HEK293 (cell line): ENCODE data around the gene UBASH3B.

Experiments
- CTCF ChIA-PET: fragments of 350-600 bp; formaldehyde crosslinking; extraction: SDS; loops from one replicate; lab custom pipeline; 2021; ENCODE audit warnings: antibody characterized with exemption; lab: Yijun Ruan, JAX
- POLR2A ChIA-PET: fragments of 300-600 bp; formaldehyde crosslinking; extraction: SDS; loops from one replicate; lab custom pipeline; 2020; ENCODE audit warnings: antibody characterized with exemption, inconsistent platforms; lab: Yijun Ruan, JAX
- H3K27ac ChIP-seq: fragments of 200-500 bp; sonication (Bioruptor generic); 2 replicates; pipeline ENCODE4 v1.5.1; 2014; ENCODE audit warnings: low read depth, low read length, control low read depth, inconsistent platforms; ENCODE audit errors: extremely low read depth
- H3K36me3 ChIP-seq, 2 experiments: fragments of 200-500 bp in 1 of 2; sonication (Bioruptor generic) in 1 of 2; 1 replicate in 1 of 2; 2 replicates in 1 of 2; pipeline ENCODE4 v1.5.1; 2014 to 2017; ENCODE audit warnings: inconsistent platforms in 2 of 2, low read length in 2 of 2; ENCODE audit not compliant: control insufficient read depth in 2 of 2, insufficient read depth in 1 of 2
- H3K4me1 ChIP-seq: fragments of 200-500 bp; sonication (Bioruptor generic); 2 replicates; pipeline ENCODE4 v1.5.1; 2014; ENCODE audit warnings: mild to moderate bottlenecking, low read length, inconsistent platforms; ENCODE audit not compliant: control insufficient read depth, insufficient read depth
- H3K4me3 ChIP-seq: 2 replicates; pipeline ENCODE4 v1.5.1; 2011; ENCODE audit warnings: low read depth, mild to moderate bottlenecking, control low read depth, low read length, moderate library complexity
- H3K9me3 ChIP-seq: fragments of 200-500 bp; sonication (Bioruptor generic); 2 replicates; pipeline ENCODE4 v1.5.1; 2014; ENCODE audit warnings: low read depth, low read length, inconsistent platforms; ENCODE audit not compliant: control insufficient read depth, insufficient read depth
- BCL11A ChIP-seq: fragments of 450-650 bp; formaldehyde crosslinking; IDR thresholded peaks from 2 replicates; pipeline ENCODE4 v1.5.1; 2016; ENCODE audit warnings: low read depth, missing biosample characterization, missing genetic modification characterization
- EGR2 ChIP-seq: fragments of 450-650 bp; formaldehyde crosslinking; IDR thresholded peaks from 2 replicates; pipeline ENCODE4 v1.5.1; 2016; ENCODE audit warnings: low read depth, missing biosample characterization, missing genetic modification characterization
- KLF1 ChIP-seq: fragments of 450-650 bp; formaldehyde crosslinking; IDR thresholded peaks from 2 replicates; pipeline ENCODE4 v1.5.1; 2016; ENCODE audit warnings: missing biosample characterization, missing genetic modification characterization
- ZBTB20 ChIP-seq: fragments of 450-650 bp; formaldehyde crosslinking; IDR thresholded peaks from 2 replicates; pipeline ENCODE4 v1.5.1; 2016; ENCODE audit warnings: missing biosample characterization, missing genetic modification characterization
- ZNF133 ChIP-seq: fragments of 450-650 bp; formaldehyde crosslinking; IDR thresholded peaks from 2 replicates; pipeline ENCODE4 v1.5.1; 2016; ENCODE audit warnings: missing biosample characterization, missing genetic modification characterization
- ZNF146 ChIP-seq: fragments of 450-650 bp; formaldehyde crosslinking; IDR thresholded peaks from 2 replicates; pipeline ENCODE4 v1.5.1; 2016; ENCODE audit warnings: missing biosample characterization, missing genetic modification characterization
- ZNF23 ChIP-seq: fragments of 450-650 bp; formaldehyde crosslinking; IDR thresholded peaks from 2 replicates; pipeline ENCODE4 v1.5.1; 2016; ENCODE audit warnings: missing biosample characterization, missing genetic modification characterization, borderline replicate concordance
- ZNF266 ChIP-seq: fragments of 450-650 bp; formaldehyde crosslinking; IDR thresholded peaks from 2 replicates; pipeline ENCODE4 v1.5.1; 2016; ENCODE audit warnings: missing biosample characterization, missing genetic modification characterization, low read depth
- ZNF514 ChIP-seq: fragments of 450-650 bp; formaldehyde crosslinking; IDR thresholded peaks from 2 replicates; pipeline ENCODE4 v1.5.1; 2016; ENCODE audit warnings: missing biosample characterization, missing genetic modification characterization
- ZNF555 ChIP-seq: fragments of 450-650 bp; formaldehyde crosslinking; conservative IDR thresholded peaks from 2 replicates; pipeline ENCODE4 v1.5.1; 2017; ENCODE audit warnings: missing biosample characterization, mild to moderate bottlenecking, missing genetic modification characterization, inconsistent platforms
- ZNF585B ChIP-seq: fragments of 450-650 bp; formaldehyde crosslinking; IDR thresholded peaks from 2 replicates; pipeline ENCODE4 v1.5.1; 2016; ENCODE audit warnings: missing biosample characterization, missing genetic modification characterization
- ZNF621 ChIP-seq: fragments of 450-650 bp; formaldehyde crosslinking; IDR thresholded peaks from 2 replicates; pipeline ENCODE4 v1.5.1; 2017; ENCODE audit warnings: missing biosample characterization, missing genetic modification characterization
- ZNF623 ChIP-seq: fragments of 450-650 bp; formaldehyde crosslinking; IDR thresholded peaks from 2 replicates; pipeline ENCODE4 v1.5.1; 2016; ENCODE audit warnings: missing biosample characterization, missing genetic modification characterization
- ZNF701 ChIP-seq: fragments of 450-650 bp; formaldehyde crosslinking; IDR thresholded peaks from 2 replicates; pipeline ENCODE4 v1.5.1; 2016; ENCODE audit warnings: missing biosample characterization, missing genetic modification characterization
- TF ChIP-seq, protein P1 (sequence below): fragments of 450-650 bp; formaldehyde crosslinking; IDR thresholded peaks from 2 replicates; pipeline ENCODE4 v1.5.1; 2017; ENCODE audit warnings: missing biosample characterization, missing genetic modification characterization
- TF ChIP-seq, protein P2 (sequence below): fragments of 450-650 bp; formaldehyde crosslinking; conservative IDR thresholded peaks from 2 replicates; pipeline ENCODE4 v1.5.1; 2016; ENCODE audit warnings: low read depth, missing biosample characterization, missing genetic modification characterization
- TF ChIP-seq, protein P3 (sequence below): sonication (generic); formaldehyde crosslinking; IDR thresholded peaks from 2 replicates; pipeline ENCODE4 v1.8.1; 2022; ENCODE audit warnings: mild to moderate bottlenecking, moderate library complexity, missing genetic modification reagents
- TF ChIP-seq, protein P4 (sequence below): fragments of 450-650 bp; formaldehyde crosslinking; IDR thresholded peaks from 2 replicates; pipeline ENCODE4 v1.5.1; 2016; ENCODE audit warnings: missing biosample characterization, missing genetic modification characterization

Gene UBASH3B

DNA sequence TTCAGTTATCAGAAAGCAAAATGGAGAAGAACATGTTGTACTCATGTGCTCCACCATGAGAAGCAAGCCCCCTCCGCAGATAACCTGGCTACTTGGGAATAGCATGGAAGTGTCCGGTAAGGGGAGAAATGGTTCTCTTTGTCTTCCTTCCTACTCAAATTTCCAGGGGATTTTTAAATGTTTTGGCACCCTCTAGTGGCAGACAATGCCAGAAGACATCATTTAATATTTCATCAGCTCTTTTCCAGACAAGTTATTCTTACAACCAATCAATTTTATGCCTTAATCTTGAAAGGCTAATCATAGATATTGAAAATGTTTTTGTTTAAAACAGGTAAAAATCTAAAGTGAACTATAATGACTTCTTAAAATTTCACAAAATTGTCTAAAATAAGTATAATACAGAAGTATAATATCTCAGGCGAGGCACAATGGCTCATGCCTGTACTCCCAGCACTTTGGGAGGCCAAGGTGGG, 198.5 kb downstream of the UBASH3B start (continued):
- TF ChIP-seq, protein P1, sequence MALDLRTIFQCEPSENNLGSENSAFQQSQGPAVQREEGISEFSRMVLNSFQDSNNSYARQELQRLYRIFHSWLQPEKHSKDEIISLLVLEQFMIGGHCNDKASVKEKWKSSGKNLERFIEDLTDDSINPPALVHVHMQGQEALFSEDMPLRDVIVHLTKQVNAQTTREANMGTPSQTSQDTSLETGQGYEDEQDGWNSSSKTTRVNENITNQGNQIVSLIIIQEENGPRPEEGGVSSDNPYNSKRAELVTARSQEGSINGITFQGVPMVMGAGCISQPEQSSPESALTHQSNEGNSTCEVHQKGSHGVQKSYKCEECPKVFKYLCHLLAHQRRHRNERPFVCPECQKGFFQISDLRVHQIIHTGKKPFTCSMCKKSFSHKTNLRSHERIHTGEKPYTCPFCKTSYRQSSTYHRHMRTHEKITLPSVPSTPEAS (tag by site-specific recombination): no peak
- TF ChIP-seq ZNF23 (tag by site-specific recombination): no peak
- no peak for TF ChIP-seq ZNF623 (tag by site-specific recombination)
- TF ChIP-seq BCL11A (tag by site-specific recombination): no peak
- no peak for TF ChIP-seq ZNF621 (tag by site-specific recombination)
- no peak for TF ChIP-seq ZNF514 (tag by site-specific recombination)
- TF ChIP-seq, all 188 proteins: peak for 5

DNA sequence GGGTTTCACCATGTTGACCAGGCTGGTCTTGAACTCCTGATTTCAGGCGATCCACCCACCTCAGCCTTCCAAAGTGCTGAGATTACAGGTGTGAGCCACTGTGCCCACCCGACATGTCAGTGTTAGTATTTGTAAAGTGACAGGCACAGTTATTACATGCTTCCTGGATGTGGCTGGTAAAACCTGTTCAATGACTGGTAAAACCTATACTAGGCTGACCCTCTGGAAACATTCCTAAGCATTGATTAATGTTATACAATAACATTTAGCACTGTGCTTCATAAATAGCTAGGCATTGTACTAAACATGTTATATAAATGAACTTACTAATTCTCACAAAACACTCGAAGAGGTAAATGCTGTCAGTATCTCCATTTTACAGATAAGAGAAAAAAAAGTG, 206.1 kb downstream of the UBASH3B start:
- H3K4me3 ChIP-seq: no peak overlapping the region
- TF ChIP-seq, protein P2, sequence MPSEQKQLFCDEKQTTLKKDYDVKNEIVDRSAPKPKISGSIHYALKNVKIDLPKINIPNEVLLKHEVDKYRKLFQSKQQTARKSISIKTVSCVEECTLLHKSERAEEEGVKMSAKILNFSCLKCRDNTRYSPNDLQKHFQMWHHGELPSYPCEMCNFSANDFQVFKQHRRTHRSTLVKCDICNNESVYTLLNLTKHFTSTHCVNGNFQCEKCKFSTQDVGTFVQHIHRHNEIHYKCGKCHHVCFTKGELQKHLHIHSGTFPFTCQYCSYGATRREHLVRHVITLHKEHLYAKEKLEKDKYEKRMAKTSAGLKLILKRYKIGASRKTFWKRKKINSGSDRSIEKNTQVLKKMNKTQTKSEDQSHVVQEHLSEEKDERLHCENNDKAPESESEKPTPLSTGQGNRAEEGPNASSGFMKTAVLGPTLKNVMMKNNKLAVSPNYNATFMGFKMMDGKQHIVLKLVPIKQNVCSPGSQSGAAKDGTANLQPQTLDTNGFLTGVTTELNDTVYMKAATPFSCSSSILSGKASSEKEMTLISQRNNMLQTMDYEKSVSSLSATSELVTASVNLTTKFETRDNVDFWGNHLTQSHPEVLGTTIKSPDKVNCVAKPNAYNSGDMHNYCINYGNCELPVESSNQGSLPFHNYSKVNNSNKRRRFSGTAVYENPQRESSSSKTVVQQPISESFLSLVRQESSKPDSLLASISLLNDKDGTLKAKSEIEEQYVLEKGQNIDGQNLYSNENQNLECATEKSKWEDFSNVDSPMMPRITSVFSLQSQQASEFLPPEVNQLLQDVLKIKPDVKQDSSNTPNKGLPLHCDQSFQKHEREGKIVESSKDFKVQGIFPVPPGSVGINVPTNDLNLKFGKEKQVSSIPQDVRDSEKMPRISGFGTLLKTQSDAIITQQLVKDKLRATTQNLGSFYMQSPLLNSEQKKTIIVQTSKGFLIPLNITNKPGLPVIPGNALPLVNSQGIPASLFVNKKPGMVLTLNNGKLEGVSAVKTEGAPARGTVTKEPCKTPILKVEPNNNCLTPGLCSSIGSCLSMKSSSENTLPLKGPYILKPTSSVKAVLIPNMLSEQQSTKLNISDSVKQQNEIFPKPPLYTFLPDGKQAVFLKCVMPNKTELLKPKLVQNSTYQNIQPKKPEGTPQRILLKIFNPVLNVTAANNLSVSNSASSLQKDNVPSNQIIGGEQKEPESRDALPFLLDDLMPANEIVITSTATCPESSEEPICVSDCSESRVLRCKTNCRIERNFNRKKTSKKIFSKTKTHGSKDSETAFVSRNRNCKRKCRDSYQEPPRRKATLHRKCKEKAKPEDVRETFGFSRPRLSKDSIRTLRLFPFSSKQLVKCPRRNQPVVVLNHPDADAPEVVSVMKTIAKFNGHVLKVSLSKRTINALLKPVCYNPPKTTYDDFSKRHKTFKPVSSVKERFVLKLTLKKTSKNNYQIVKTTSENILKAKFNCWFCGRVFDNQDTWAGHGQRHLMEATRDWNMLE (tag by site-specific recombination): no peak
- TF ChIP-seq ZNF555 (no peak), ZNF146 (no peak), KLF1 (tag by site-specific recombination) (no peak), ZNF701 (tag by site-specific recombination) (no peak), EGR2 (tag by site-specific recombination) (no peak), ZNF133 (tag by site-specific recombination) (no peak), ZBTB20 (tag by site-specific recombination) (no peak), ZNF585B (tag by site-specific recombination) (no peak), ZNF266 (no peak)
- TF ChIP-seq, protein P3, sequence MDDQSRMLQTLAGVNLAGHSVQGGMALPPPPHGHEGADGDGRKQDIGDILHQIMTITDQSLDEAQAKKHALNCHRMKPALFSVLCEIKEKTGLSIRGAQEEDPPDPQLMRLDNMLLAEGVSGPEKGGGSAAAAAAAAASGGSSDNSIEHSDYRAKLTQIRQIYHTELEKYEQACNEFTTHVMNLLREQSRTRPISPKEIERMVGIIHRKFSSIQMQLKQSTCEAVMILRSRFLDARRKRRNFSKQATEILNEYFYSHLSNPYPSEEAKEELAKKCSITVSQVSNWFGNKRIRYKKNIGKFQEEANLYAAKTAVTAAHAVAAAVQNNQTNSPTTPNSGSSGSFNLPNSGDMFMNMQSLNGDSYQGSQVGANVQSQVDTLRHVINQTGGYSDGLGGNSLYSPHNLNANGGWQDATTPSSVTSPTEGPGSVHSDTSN (CRISPR knock-in tag): no peak
- TF ChIP-seq, protein P4, sequence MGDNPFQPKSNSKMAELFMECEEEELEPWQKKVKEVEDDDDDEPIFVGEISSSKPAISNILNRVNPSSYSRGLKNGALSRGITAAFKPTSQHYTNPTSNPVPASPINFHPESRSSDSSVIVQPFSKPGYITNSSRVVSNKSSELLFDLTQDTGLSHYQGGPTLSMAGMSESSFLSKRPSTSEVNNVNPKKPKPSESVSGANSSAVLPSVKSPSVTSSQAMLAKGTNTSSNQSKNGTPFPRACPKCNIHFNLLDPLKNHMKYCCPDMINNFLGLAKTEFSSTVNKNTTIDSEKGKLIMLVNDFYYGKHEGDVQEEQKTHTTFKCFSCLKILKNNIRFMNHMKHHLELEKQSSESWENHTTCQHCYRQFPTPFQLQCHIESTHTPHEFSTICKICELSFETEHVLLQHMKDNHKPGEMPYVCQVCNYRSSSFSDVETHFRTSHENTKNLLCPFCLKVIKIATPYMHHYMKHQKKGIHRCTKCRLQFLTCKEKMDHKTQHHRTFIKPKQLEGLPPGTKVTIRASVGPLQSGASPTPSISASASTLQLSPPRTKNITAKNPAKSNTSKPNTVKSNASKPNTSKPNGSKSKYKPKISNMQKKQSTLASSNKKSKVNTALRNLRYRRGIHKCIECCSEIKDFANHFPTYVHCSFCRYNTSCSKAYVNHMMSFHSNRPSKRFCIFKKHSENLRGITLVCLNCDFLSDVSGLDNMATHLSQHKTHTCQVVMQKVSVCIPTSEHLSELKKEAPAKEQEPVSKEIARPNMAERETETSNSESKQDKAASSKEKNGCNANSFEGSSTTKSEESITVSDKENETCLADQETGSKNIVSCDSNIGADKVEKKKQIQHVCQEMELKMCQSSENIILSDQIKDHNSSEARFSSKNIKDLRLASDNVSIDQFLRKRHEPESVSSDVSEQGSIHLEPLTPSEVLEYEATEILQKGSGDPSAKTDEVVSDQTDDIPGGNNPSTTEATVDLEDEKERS (tag by site-specific recombination): no peak
- no peaks in the 10 kb centered on the region for H3K36me3 ChIP-seq
- H3K9me3 ChIP-seq: no peaks in the 10 kb centered on the region
- H3K4me1 ChIP-seq: no peaks in the 10 kb centered on the region
- ChIA-PET POLR2A (interaction anchor here (1.4 kb wide), 1 partner anchor 193 kb away, joined by 4 read pairs; no protein-coding TSS in a partner anchor), CTCF (interaction anchor here (0.6 to 10.3 kb wide), 2 partner anchors 29 to 162 kb away, joined by 3 to 273 read pairs; no protein-coding TSS in a partner anchor)
- no peak overlapping the region for H3K27ac ChIP-seq
